Brain pericyte (primary cell): ENCODE results near the gene OASL.
"Not testable (repeated sequence)": the region's sequence is repeated elsewhere in the genome, so short reads cannot be mapped to it uniquely, and the experiment has no call there.

ENCODE experiments used
- DNase-seq: peaks from one replicate; pipeline ENCODE4 v3.0.0-alpha.2; 2012; ENCODE audit warnings: low read depth, low spot score

Gene OASL

DNA sequence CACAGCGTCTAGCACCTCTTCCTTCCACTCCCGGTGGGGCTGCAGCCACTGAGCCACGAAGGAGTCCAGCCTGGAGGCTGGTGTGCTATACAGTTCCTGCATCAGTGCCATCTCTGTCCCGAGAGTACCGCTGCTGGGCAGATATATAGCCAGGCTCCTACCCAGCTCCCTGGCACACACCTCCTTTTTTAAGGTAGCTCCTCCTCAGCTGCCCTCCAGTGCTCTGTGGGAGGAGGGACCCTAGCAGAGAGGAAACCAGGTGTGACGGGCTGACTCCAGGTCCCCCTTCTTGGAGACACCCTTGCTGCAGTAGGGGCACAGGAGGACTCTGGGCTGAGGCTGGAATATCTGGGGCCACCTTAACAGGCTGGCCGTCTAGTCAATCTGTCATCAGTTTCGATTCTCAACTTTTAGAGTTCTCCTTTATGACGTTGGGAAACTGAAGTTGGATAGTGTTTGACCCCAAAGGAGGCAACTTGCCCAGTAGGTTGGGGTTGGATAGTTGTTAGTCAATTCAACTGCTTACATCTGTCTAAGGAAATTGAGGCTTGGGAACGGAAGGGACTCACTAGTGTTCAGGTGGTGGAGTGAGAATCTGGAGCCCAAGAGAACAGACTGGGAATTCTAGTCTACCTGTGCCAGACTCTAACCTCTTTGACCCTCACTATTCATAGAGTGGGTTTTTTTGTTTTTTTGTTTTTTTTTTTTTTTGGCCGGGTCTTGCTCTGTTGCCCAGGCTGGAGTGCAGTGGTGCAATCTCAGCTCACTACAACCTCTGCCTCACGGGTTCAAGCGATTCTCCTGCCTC, at the start of gene OASL:
Gene OASL, minus strand, starts transcription at position 386 of the 808 bp plus-strand sequence. Its CDS starts 275 bp downstream, at position 111.
- DNase-seq: no peak

DNA sequence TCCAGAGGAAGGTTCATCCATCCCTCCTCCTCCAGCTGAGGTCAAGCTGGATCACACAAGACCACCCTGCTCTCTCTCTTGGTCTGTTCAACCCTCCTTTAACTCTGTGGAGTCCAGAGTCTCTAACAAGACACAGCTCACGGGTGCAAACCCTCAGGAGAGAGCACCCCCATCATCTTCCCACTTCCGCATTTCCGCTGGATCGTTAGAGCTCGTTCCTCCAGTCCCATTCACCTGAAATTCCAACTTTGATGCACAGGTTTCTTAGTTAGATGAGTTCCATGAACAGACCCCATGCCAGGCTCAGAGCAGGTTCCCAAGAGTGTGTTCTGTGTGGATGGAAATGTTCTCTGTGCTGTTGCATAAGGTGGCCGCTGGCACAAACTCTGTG, 49.1 kb upstream of the OASL start:
- no peak for DNase-seq

- DNase-seq: no peak
Measured at GRCh38 chr12:121087467-121088194, 48.6 kb upstream of the OASL start.

DNA sequence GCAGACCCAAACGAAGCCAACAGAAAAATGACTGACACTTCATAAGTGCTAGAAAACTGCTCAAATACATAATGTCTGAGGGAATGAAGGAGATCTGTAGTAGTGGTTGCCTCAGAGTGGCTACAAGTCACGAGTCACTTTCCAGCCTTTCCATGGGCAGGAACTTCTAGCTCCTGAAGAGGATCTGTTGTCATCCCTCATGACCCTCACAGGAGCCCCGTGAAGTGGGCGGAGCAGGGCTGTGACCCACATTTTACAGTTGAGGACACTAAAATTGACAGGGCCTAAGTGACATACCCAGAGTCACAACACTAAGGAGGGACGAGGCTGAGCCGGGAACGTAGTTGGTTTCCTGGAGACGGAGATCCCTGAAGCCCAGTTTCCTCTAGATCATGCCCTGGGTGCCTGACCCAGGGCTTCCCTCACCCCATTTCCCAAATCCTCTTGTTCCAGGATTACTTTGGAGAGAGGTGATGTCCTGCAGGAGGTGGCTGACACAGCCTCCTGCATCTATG, 47.8 kb upstream of the OASL start:
- no peak for DNase-seq

GRCh38 chr12:121085506-121086353, 46.7 kb upstream of the OASL start:
- no peak for DNase-seq

DNA sequence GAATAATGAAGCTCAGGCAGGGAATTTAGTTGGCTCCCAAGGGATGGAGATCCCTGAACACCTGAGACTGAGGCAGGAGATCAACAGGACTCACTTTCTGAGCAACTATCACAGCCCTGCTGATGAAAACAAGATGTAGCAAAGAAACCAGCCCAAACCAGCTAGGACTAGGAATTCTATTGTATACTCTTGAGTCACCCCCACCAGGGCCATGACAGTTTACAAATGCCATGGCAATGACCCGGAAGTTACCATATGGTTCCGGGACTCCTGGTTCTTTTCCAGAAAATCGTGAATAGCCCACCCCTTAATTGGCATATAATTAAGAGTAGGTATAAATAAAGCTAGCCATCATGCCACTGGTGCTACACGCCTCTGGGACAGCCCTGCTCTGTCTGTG, 46.0 kb upstream of the OASL start:
- no peak for DNase-seq

GRCh38 chr12:121084229-121084628, 45.2 kb upstream of the OASL start:
- no peak for DNase-seq

- DNase-seq: no peak
Measured at GRCh38 chr12:121080909-121081308, 41.9 kb upstream of the OASL start.

GRCh38 chr12:121079736-121080272, 40.8 kb upstream of the OASL start:
- no peak for DNase-seq

GRCh38 chr12:121077440-121077839, 38.4 kb upstream of the OASL start:
- DNase-seq: not testable (repeated sequence)

DNA sequence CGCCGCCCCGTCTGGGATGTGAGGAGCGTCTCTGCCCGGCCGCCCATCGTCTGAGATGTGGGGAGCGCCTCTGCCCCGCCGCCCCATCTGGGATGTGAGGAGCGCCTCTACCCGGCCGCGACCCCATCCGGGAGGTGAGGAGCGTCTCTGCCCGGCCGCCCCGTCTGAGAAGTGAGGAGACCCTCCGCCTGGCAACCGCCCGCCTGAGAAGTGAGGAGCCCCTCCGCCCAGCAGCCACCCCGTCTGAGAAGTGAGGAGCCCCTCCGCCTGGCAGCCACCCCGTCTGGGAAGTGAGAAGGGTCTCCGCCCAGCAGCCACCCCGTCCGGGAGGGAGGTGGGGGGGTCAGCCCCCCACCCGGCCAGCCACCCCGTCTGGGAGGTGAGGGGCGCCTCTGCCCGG, 36.9 kb upstream of the OASL start:
- DNase-seq: not testable (repeated sequence)

DNA sequence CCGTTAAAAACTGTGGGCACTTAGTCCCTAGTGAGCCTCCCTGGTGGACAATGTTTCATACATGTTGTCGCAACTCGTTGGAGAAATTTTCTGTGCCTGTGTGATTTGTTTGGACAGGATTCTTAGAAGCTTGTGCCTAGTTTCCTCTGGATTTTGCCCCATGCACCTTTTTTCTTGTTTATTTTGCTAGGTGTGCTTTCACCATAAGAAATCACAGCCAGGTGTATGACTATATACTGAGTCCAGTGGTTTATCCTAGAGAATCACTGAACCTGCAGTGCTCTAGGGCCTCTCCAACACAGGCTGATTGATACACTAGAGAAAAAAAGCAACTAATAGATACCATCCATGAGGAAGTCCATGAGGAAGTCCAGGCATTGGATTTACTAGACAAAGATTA, 33.1 kb upstream of the OASL start:
- DNase-seq: no peak

GRCh38 chr12:121069206-121069605, 30.2 kb upstream of the OASL start:
- DNase-seq: no peak

- DNase-seq: no peak
Measured at GRCh38 chr12:121065345-121065744, 26.3 kb upstream of the OASL start.

GRCh38 chr12:121064586-121064985, 25.5 kb upstream of the OASL start:
- not testable (repeated sequence) for DNase-seq

GRCh38 chr12:121064116-121064515, 25.1 kb upstream of the OASL start:
- no peak for DNase-seq

DNA sequence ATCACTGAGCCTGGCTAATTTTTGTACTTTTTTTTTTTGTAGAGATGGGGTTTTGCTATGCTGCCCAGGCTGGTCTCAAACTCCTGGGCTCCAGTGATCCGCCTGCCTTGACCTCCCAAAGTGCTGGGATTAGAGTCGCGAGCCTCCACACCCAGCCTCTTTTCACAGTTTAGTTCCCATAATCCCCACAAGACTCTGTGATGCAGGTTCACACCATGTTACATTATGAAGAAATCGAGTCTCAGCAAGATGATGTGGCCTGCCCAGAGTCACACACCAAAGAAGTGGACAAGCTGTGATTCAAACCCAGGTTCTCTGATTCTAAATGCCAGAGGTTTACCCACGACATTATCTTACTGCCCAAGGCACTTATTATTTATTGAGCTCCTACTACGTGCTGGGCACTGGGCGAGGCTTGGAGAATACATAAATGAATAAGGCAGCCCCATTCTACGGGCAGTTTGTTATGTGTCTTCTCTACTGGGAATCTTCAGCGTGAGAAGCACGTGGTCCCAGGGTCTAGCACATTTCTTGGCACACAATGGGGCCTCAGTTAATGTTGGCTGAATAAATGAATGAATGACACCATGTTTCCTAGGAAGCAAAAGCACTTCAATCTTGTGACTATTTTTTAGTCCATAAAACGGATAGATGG, 23.5 kb upstream of the OASL start:
- no peak for DNase-seq

DNA sequence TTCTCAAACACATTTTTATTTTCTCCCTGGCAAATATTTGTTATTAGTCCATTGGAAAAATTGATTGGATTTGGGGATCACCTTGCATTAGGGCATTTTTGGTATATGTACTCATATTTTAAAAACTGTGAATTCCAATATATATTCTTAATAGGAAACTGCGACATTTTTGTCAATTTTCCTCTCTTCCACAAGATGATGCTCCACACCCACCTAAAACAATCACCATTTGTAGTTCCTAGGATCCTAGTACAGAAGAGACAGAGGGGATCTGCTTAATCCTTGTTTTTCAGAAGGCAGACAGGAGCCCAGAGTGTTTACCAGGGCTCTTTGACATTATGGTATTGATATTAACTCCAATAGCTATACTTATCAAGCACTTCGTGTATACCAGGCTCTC, 22.8 kb upstream of the OASL start:
- no peak for DNase-seq

GRCh38 chr12:121060149-121061001, 21.3 kb upstream of the OASL start:
- peak; percentile 20 for DNase-seq
